Subcutaneous abdominal adipose tissue (tissue), 5 donors: Measurements from ENCODE around the gene TRAF6.

Experiments
- H3K27ac ChIP-seq: one replicate; pipeline ENCODE4 v1.7.0; 2013; ENCODE audit warnings: low read depth, mild to moderate bottlenecking, inconsistent platforms, low read length, moderate library complexity
- H3K27me3 ChIP-seq, 5 donors: one replicate each; pipeline ENCODE4 v1.7.0; 2013; ENCODE audit warnings: low read length in 5 of 5, inconsistent platforms in 1 of 5; ENCODE audit not compliant: control insufficient read depth in 5 of 5, insufficient read depth in 4 of 5
- H3K36me3 ChIP-seq, 5 donors: one replicate each; pipeline ENCODE4 v1.7.0; 2013; ENCODE audit warnings: low read length in 5 of 5; ENCODE audit not compliant: control insufficient read depth in 5 of 5, insufficient read depth in 5 of 5
- H3K4me1 ChIP-seq, 5 donors: one replicate each; pipeline ENCODE4 v1.7.0; 2013; ENCODE audit warnings: low read length in 5 of 5, mild to moderate bottlenecking in 3 of 5, moderate library complexity in 1 of 5; ENCODE audit not compliant: control insufficient read depth in 5 of 5, insufficient read depth in 5 of 5
- H3K4me3 ChIP-seq, 5 donors: one replicate each; pipeline ENCODE4 v1.7.0; 2013; ENCODE audit warnings: low read length in 5 of 5, low read depth in 1 of 5
- H3K9ac ChIP-seq, 5 donors: one replicate each; pipeline ENCODE4 v1.7.0; 2013; ENCODE audit warnings: low read length in 5 of 5, mild to moderate bottlenecking in 4 of 5, moderate library complexity in 3 of 5
- H3K9me3 ChIP-seq, 5 donors: one replicate each; pipeline ENCODE4 v1.7.0; 2013; ENCODE audit warnings: low read length in 5 of 5; ENCODE audit not compliant: control insufficient read depth in 5 of 5
- donor health status: healthy.
- donor health status: healthy.
- donor health status: healthy.
- donor health status: healthy.
- donor health status: healthy.

Gene TRAF6

GRCh38 chr11:36453678-36454077 is 56.4 kb downstream of the TRAF6 start:
- no peaks in the 10 kb centered on the region for H3K27me3 ChIP-seq
- peak overlapping the region in 1 of 5 donors; percentile 21 for H3K9ac ChIP-seq
- peak overlapping the region in 1 of 5 donors; percentile 7 for H3K4me3 ChIP-seq
- H3K27ac ChIP-seq: peak overlapping the region; percentile 56
- peaks cover 24 to 83% (median 63%) of the 10 kb centered on the region in 5 donors for H3K4me1 ChIP-seq
- H3K9me3 ChIP-seq: no peaks in the 10 kb centered on the region
- peaks cover 0 to 23% (median 8%) of the 10 kb centered on the region in 5 donors for H3K36me3 ChIP-seq

DNA sequence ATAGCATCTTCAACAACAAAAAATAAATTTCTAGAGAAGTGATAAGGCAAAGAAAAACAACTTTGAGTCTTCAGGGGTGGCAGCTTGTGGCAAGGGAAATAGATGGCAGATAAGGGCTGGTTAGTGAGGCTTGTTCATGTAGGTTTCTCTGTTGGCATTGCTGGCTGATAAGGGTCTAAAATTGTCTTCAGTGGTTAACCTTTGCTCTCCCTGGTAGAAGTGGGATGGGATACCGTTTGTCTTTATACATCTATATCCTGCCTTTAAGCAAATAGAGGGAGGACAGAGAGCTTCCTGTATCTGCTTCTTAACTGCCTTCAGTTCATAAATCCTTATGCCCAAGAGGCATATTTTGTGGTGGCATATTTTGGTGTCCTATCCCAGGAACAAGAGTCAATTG is 57.1 kb downstream of the TRAF6 start:
- Histone ChIP-seq H3K9ac (peak overlapping the region in 1 of 5 donors; percentile 1), H3K9me3 (no peaks in the 10 kb centered on the region), H3K27me3 (no peaks in the 10 kb centered on the region), H3K27ac (peak overlapping the region; percentile 56), H3K4me1 (peaks cover 24 to 77% (median 63%) of the 10 kb centered on the region in 5 donors), H3K36me3 (peaks cover 0 to 30% (median 14%) of the 10 kb centered on the region in 5 donors), H3K4me3 (no peak overlapping the region)

- Histone ChIP-seq H3K4me1 (peaks cover 24 to 77% (median 63%) of the 10 kb centered on the region in 5 donors), H3K9ac (no peak overlapping the region), H3K9me3 (no peaks in the 10 kb centered on the region), H3K36me3 (peaks cover 0 to 33% (median 14%) of the 10 kb centered on the region in 5 donors), H3K27me3 (no peaks in the 10 kb centered on the region), H3K27ac (peak overlapping the region; percentile 56), H3K4me3 (no peak overlapping the region)
Observed at GRCh38 chr11:36452236-36452940, 57.7 kb downstream of the TRAF6 start.

GRCh38 chr11:36451681-36452080 is 58.4 kb downstream of the TRAF6 start:
- no peak overlapping the region for H3K27ac ChIP-seq
- H3K9me3 ChIP-seq: no peaks in the 10 kb centered on the region
- H3K4me3 ChIP-seq: no peak overlapping the region

DNA sequence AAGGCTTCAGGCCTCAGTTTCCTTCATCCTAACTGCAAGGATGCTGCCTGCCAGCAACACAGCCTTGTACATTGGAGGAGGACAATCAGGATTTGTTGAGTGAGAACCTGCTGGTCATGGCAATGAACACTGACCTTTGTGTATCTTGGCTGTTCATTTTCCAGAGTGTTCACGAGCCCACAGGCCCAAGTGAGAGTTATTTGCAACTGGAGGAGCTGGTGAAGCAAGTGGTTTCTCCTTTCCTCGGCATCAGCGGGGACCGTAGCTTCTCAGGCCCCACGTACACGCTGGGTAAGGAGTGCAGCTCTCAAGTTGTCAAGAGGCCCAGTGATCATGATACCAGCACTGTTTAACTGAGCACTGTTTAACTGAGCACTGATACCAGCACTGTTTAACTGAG is 59.0 kb downstream of the TRAF6 start:
- Histone ChIP-seq H3K27ac (no peak overlapping the region), H3K27me3 (no peaks in the 10 kb centered on the region), H3K4me1 (peaks cover 16 to 66% (median 53%) of the 10 kb centered on the region in 5 donors), H3K4me3 (no peak overlapping the region), H3K36me3 (peaks cover 0 to 40% (median 26%) of the 10 kb centered on the region in 5 donors), H3K9ac (no peak overlapping the region), H3K9me3 (no peaks in the 10 kb centered on the region)

More at GRCh38 chr11:36451681-36452080, 58.4 kb downstream of the TRAF6 start:
- Histone ChIP-seq H3K36me3 (peaks cover 0 to 37% (median 20%) of the 10 kb centered on the region in 5 donors), H3K4me1 (peaks cover 22 to 73% (median 59%) of the 10 kb centered on the region in 5 donors), H3K27me3 (no peaks in the 10 kb centered on the region), H3K9ac (no peak overlapping the region)

GRCh38 chr11:36450110-36450572 is 59.9 kb downstream of the TRAF6 start:
- Histone ChIP-seq H3K4me3 (peak overlapping the region in 3 of 5 donors; percentile 13 to 54 (median 19)), H3K36me3 (peaks cover 0 to 40% (median 27%) of the 10 kb centered on the region in 5 donors), H3K9me3 (no peaks in the 10 kb centered on the region), H3K9ac (peak overlapping the region in 1 of 5 donors; percentile 32), H3K27ac (no peak overlapping the region), H3K4me1 (peaks cover 11 to 57% (median 44%) of the 10 kb centered on the region in 5 donors), H3K27me3 (no peaks in the 10 kb centered on the region)

DNA sequence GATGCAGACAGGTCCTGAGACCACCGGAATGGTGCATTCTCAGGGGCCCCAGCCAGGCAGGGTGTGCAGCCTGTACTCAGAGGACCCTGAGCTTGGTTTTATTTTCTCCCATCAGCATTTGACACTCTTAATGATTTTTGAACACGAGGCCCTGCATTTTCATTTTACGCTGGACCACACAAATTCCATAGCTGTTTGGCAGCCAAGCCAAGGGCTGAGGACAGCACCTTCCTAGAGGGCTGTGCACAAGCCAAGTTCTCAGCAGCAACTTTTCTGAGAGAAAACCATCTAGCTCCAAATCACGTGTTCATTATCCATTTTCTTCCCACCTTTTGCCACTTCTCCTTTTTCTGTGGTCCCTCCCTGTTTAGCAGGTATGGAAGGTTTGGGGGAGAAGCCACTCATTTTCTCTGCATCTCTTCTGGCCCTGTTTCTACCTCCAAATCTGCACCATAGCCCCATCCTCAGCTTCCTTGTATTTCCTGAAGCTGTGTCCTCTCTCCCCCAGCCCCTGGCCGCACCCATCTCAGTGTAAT is 60.4 kb downstream of the TRAF6 start:
- H3K27ac ChIP-seq: no peak overlapping the region

DNA sequence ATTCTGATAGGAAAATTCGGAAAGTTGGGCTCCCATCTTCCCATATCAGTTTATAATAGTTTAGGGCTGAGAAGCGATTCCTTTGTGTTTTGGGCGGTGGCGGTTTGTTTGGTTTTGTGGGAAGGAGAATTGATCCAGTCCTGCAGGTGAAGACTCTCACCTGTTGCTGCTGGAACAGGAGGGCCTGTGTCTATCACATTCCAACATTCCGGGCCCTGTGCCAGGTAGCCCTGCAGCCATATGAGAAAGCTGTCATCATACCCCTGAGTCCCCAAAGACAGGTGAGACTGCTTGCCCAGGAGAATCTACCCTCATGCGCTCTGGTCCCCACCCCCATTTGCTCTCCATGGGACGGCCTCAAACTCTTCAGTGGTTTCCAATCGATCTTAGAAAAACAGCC is 62.1 kb downstream of the TRAF6 start:
- H3K36me3 ChIP-seq: peaks cover 0 to 40% (median 26%) of the 10 kb centered on the region in 5 donors
- H3K9me3 ChIP-seq: no peaks in the 10 kb centered on the region
- no peak overlapping the region for H3K27ac ChIP-seq
- H3K4me3 ChIP-seq: no peak overlapping the region
- no peaks in the 10 kb centered on the region for H3K27me3 ChIP-seq
- H3K9ac ChIP-seq: no peak overlapping the region
- H3K4me1 ChIP-seq: peaks cover 8 to 39% (median 27%) of the 10 kb centered on the region in 5 donors

More for the DNA sequence above, 60.4 kb downstream of the TRAF6 start:
- H3K36me3 ChIP-seq: peaks cover 0 to 40% (median 27%) of the 10 kb centered on the region in 5 donors
- H3K9me3 ChIP-seq: no peaks in the 10 kb centered on the region
- peak overlapping the region in 3 of 5 donors; percentile 13 to 54 (median 19) for H3K4me3 ChIP-seq
- H3K27me3 ChIP-seq: no peaks in the 10 kb centered on the region
- no peak overlapping the region for H3K9ac ChIP-seq
- peaks cover 11 to 52% (median 39%) of the 10 kb centered on the region in 5 donors for H3K4me1 ChIP-seq

DNA sequence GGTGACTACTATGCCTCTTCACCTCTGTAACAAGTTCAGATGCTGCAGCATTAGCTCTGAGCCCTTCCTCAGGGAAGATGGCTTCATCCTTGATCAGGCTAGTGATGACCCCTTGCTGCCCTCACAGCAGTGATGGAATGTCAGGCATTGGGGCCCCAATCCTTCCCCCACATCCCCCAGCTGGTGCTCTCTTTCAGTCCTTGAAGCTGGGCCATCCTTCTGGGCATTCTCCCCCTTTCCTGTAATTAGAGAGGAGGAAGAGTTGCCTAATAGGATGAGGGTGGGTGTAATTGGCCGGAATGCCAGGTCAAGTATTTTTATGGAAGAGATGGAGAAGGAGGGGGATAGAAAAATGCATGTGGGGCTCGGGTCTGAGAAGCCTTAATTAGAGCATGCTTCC is 62.6 kb downstream of the TRAF6 start:
- Histone ChIP-seq H3K27me3 (no peaks in the 10 kb centered on the region), H3K9me3 (no peaks in the 10 kb centered on the region), H3K36me3 (peaks cover 0 to 39% (median 26%) of the 10 kb centered on the region in 5 donors), H3K4me3 (no peak overlapping the region), H3K9ac (no peak overlapping the region), H3K4me1 (peaks cover 4 to 34% (median 22%) of the 10 kb centered on the region in 5 donors), H3K27ac (no peak overlapping the region)

DNA sequence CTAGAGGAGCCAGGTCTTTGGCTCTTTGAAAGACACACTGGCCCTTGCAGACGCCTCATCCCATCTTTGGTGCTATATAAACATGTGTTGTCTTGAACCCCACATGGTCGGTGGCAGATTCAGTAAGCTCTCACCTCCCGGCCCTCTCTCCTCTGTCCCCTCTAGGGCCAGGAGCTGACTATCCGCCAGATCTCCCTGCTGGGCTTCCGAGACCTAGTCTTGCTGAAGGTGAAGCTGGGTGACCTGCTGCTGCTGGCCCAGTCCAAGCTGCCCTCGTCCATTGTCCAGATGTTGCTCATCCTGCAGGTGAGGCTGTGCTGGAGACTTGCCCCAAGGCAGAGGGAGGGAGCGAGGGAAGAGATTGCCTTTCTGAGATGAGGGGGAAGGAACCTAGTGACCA is 63.9 kb downstream of the TRAF6 start:
- H3K4me1 ChIP-seq: peaks cover 3 to 29% (median 18%) of the 10 kb centered on the region in 5 donors
- no peak overlapping the region for H3K27ac ChIP-seq
- peaks cover 0 to 28% (median 19%) of the 10 kb centered on the region in 5 donors for H3K36me3 ChIP-seq
- H3K9ac ChIP-seq: no peak overlapping the region
- H3K4me3 ChIP-seq: no peak overlapping the region
- no peaks in the 10 kb centered on the region for H3K9me3 ChIP-seq
- no peaks in the 10 kb centered on the region for H3K27me3 ChIP-seq
